Thoracic aorta (tissue), 2 donors: Measurements from ENCODE around the gene HSD17B14. TPM values are rescaled to one million over a fixed set of nuclear protein-coding genes. Genes with fewer than 3 reads are reported as not detected.

Experiments used
- ATAC-seq: fragments of 150-250 bp; one replicate; pipeline ENCODE4 v1.8.0; 2017; ENCODE audit warnings: low read depth; ENCODE audit not compliant: insufficient number of reproducible peaks, low FRiP score
- DNase-seq: peaks from one replicate; pipeline ENCODE4 v3.0.0-alpha.2; 2020; ENCODE audit warnings: low spot score
- H3K27ac ChIP-seq, 2 donors: fragments of 200-600 bp; sonication (generic); 1 replicate in 1 of 2; 2 replicates in 1 of 2; pipeline ENCODE4 v1.5.1; 2016; ENCODE audit warnings: mild to moderate bottlenecking in 2 of 2, moderate library complexity in 2 of 2
- H3K27me3 ChIP-seq: fragments of 200-600 bp; sonication (generic); replicated peaks from 2 replicates; pipeline ENCODE4 v1.6.0; 2016; ENCODE audit warnings: mild to moderate bottlenecking; ENCODE audit not compliant: insufficient read depth
- H3K36me3 ChIP-seq: fragments of 200-600 bp; sonication (generic); one replicate; pipeline ENCODE4 v1.5.1; 2016
- H3K4me1 ChIP-seq, 2 donors: fragments of 200-600 bp; sonication (generic); 1 replicate in 1 of 2; 2 replicates in 1 of 2; pipeline versions ENCODE4 v1.5.1 to v1.6.0; 2016; ENCODE audit warnings: low read depth in 2 of 2, mild to moderate bottlenecking in 1 of 2; ENCODE audit not compliant: control insufficient read depth in 1 of 2
- H3K4me3 ChIP-seq: fragments of 200-600 bp; sonication (generic); 2 replicates; pipeline ENCODE4 v1.5.1; 2016; ENCODE audit warnings: mild to moderate bottlenecking
- H3K9me3 ChIP-seq: fragments of 200-600 bp; sonication (generic); 2 replicates; pipeline ENCODE4 v1.5.1; 2016
- total RNA-seq, 2 donors: library from RNA; depleted of rRNA; stranded (reverse); fragments of >200 nt; gene quantifications; one replicate each; pipeline versions ENCODE4 v1.1.0 to v1.2.3, GENCODE V29; 2016
- TF ChIP-seq, protein P1 (sequence below): fragments of 200-600 bp; sonication (generic); IDR thresholded peaks from one replicate; pipeline ENCODE4 v1.5.1; 2019; ENCODE audit warnings: antibody characterized with exemption

The HSD17B14 gene
- total RNA-seq, 2 donors from 2014 or later, result 10.2 to 16.8 TPM

GRCh38 chr19:48868114-48868886 is 32.0 kb upstream of the HSD17B14 start, which contains the start of gene PLEKHA4:
PLEKHA4 (minus strand) TSS chr19:48868617; CDS start chr19:48867620, 997 bp downstream.
- no peaks in the 10 kb centered on the region for H3K36me3 ChIP-seq
- H3K9me3 ChIP-seq, result no peaks in the 10 kb centered on the region
- H3K4me3 ChIP-seq, result peak within 1 kb of the TSS; percentile 63
- peak within 1 kb of the TSS; percentile 85 to 86 for H3K27ac ChIP-seq
- ATAC-seq (no peak), DNase-seq (no peak)
- TF ChIP-seq, protein P1, sequence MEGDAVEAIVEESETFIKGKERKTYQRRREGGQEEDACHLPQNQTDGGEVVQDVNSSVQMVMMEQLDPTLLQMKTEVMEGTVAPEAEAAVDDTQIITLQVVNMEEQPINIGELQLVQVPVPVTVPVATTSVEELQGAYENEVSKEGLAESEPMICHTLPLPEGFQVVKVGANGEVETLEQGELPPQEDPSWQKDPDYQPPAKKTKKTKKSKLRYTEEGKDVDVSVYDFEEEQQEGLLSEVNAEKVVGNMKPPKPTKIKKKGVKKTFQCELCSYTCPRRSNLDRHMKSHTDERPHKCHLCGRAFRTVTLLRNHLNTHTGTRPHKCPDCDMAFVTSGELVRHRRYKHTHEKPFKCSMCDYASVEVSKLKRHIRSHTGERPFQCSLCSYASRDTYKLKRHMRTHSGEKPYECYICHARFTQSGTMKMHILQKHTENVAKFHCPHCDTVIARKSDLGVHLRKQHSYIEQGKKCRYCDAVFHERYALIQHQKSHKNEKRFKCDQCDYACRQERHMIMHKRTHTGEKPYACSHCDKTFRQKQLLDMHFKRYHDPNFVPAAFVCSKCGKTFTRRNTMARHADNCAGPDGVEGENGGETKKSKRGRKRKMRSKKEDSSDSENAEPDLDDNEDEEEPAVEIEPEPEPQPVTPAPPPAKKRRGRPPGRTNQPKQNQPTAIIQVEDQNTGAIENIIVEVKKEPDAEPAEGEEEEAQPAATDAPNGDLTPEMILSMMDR, result no peak
- peaks cover 3 to 28% of the 10 kb centered on the region in 2 donors for H3K4me1 ChIP-seq
- H3K27me3 ChIP-seq, result no peaks in the 10 kb centered on the region

DNA sequence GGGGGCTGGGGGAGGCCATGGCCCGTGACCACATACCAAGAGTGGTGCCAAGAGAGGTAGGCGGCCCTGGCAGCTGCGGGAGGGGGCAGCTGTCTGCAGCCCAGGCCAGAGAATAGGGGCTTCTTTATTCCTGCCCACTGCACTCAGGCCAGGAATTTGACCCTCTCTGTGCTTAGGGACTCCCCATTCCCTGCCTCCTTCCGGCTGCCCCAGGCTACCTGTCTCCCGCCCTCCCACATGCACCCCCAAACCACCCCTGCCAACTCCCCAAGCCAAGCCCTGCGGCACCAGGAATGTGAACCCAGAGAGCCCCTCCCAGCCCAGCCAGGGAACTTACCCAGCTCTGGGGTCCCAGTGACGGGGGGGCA is 31.4 kb upstream of the HSD17B14 start:
- Histone ChIP-seq H3K4me1 (peaks cover 3 to 28% of the 10 kb centered on the region in 2 donors), H3K36me3 (no peaks in the 10 kb centered on the region), H3K9me3 (no peaks in the 10 kb centered on the region), H3K27me3 (no peaks in the 10 kb centered on the region), H3K4me3 (peak overlapping the region; percentile 63), H3K27ac (peak overlapping the region; percentile 85 to 86)
- ATAC-seq (no peak), DNase-seq (no peak)
- TF ChIP-seq, protein P1, result no peak

- H3K27ac ChIP-seq, result peak overlapping the region in 1 of 2 donors; percentile 86
- H3K9me3 ChIP-seq, result no peaks in the 10 kb centered on the region
- H3K4me1 ChIP-seq, result peaks cover 3 to 28% of the 10 kb centered on the region in 2 donors
- no peaks in the 10 kb centered on the region for H3K27me3 ChIP-seq
- TF ChIP-seq, protein P1, result no peak
- H3K4me3 ChIP-seq, result peak overlapping the region; percentile 63
- no peak for DNase-seq
- no peaks in the 10 kb centered on the region for H3K36me3 ChIP-seq
- no peak for ATAC-seq
Measured at GRCh38 chr19:48867123-48867745, 30.9 kb upstream of the HSD17B14 start.

DNA sequence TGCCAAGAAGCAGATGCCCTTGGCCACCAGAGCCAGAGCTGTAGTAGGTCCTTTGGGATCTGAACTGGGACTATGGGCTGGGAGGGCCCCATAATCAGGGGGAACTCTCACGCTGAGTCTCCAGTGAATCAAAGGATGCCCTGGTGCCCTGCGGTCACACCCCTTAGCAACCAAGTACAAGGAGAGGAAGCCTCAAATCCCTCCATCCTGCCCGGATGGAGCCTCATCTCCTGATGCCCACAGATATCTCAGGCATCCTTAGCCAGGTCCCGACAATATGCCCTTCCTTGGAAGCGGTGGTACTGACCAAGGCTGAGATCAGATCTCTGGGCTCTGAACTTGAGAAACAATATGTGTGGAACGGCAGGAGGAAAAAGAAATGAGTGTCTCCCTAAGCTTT is 30.4 kb upstream of the HSD17B14 start:
- no peak for ATAC-seq
- H3K9me3 ChIP-seq, result no peaks in the 10 kb centered on the region
- H3K4me1 ChIP-seq, result peaks cover 3 to 28% of the 10 kb centered on the region in 2 donors
- no peaks in the 10 kb centered on the region for H3K27me3 ChIP-seq
- no peak overlapping the region for H3K27ac ChIP-seq
- no peaks in the 10 kb centered on the region for H3K36me3 ChIP-seq
- no peak for DNase-seq
- H3K4me3 ChIP-seq, result peak overlapping the region; percentile 63
- TF ChIP-seq, protein P1, result no peak

GRCh38 chr19:48862827-48863226 is 26.5 kb upstream of the HSD17B14 start:
- no peak for DNase-seq
- no peak for ATAC-seq
- TF ChIP-seq, protein P1, result no peak
- no peak overlapping the region for H3K27ac ChIP-seq
- H3K27me3 ChIP-seq, result no peaks in the 10 kb centered on the region
- no peaks in the 10 kb centered on the region for H3K9me3 ChIP-seq
- no peak overlapping the region for H3K4me3 ChIP-seq
- peaks cover 0 to 17% of the 10 kb centered on the region in 2 donors for H3K4me1 ChIP-seq
- peaks cover 5% of the 10 kb centered on the region for H3K36me3 ChIP-seq
